C1 segment of cervical spinal cord (tissue), 14 donors: ENCODE data around the gene TMEM50A.
"Not testable (repeated sequence)": the region's sequence is repeated elsewhere in the genome, so short reads cannot be mapped to it uniquely, and the experiment has no call there.

Experiments used
- DNase-seq, 14 donors: peaks; one replicate each; lab custom pipeline; 2025; lab: John Stamatoyannopoulos, UW

The TMEM50A gene

GRCh38 chr1:25336922-25337354 lies 1.2 kb upstream of the TMEM50A start:
- peak in 1 of 14 donors; percentile 23 for DNase-seq

GRCh38 chr1:25337483-25338187 lies 499 bp upstream of the TMEM50A start:
- DNase-seq: not testable (repeated sequence)

- no peak for DNase-seq
Measured at GRCh38 chr1:25338986-25339385, 852 bp downstream of the TMEM50A start.

GRCh38 chr1:25341746-25342145 lies 3.6 kb downstream of the TMEM50A start:
- no peak for DNase-seq

- DNase-seq: no peak
Measured at GRCh38 chr1:25342846-25343245, 4.7 kb downstream of the TMEM50A start.

- no peak for DNase-seq
Measured at GRCh38 chr1:25343872-25344271, 5.7 kb downstream of the TMEM50A start.

GRCh38 chr1:25347556-25347955 lies 9.4 kb downstream of the TMEM50A start:
- no peak for DNase-seq

GRCh38 chr1:25349606-25350005 lies 11.5 kb downstream of the TMEM50A start:
- DNase-seq: no peak

GRCh38 chr1:25355841-25356395 lies 17.8 kb downstream of the TMEM50A start:
- no peak for DNase-seq

GRCh38 chr1:25356441-25356840 lies 18.3 kb downstream of the TMEM50A start:
- no peak for DNase-seq

- DNase-seq: no peak
Measured at GRCh38 chr1:25356848-25357247, 18.7 kb downstream of the TMEM50A start.

GRCh38 chr1:25360596-25361581 lies 22.8 kb downstream of the TMEM50A start:
- no peak for DNase-seq

- no peak for DNase-seq
Measured at GRCh38 chr1:25361901-25362300, 23.8 kb downstream of the TMEM50A start.

GRCh38 chr1:25362634-25363559 lies 24.8 kb downstream of the TMEM50A start:
- not testable (repeated sequence) for DNase-seq

- no peak for DNase-seq
Measured at GRCh38 chr1:25369241-25369640, 31.1 kb downstream of the TMEM50A start.

GRCh38 chr1:25369691-25370271 lies 31.6 kb downstream of the TMEM50A start:
- not testable (repeated sequence) for DNase-seq

- DNase-seq: not testable (repeated sequence)
Measured at GRCh38 chr1:25371757-25372156, 33.6 kb downstream of the TMEM50A start.

- not testable (repeated sequence) for DNase-seq
Measured at GRCh38 chr1:25378367-25378766, 40.2 kb downstream of the TMEM50A start.

GRCh38 chr1:25382543-25382942 lies 44.4 kb downstream of the TMEM50A start:
- not testable (repeated sequence) for DNase-seq

GRCh38 chr1:25383090-25383489 lies 45.0 kb downstream of the TMEM50A start:
- DNase-seq: not testable (repeated sequence)

- not testable (repeated sequence) for DNase-seq
Measured at GRCh38 chr1:25383875-25384274, 45.7 kb downstream of the TMEM50A start.
